CD4-positive, alpha-beta T cell treated with Interleukin-4 for 1 hour (primary cell): ENCODE data around the gene UVSSA.
"Not testable (repeated sequence)": the region's sequence is repeated elsewhere in the genome, so short reads cannot be mapped to it uniquely, and the experiment has no call there.

Source experiments
- DNase-seq, 2 donors: peaks; one replicate each; pipeline ENCODE4 v3.0.0-alpha.2; 2020 to 2022

The UVSSA gene

DNA sequence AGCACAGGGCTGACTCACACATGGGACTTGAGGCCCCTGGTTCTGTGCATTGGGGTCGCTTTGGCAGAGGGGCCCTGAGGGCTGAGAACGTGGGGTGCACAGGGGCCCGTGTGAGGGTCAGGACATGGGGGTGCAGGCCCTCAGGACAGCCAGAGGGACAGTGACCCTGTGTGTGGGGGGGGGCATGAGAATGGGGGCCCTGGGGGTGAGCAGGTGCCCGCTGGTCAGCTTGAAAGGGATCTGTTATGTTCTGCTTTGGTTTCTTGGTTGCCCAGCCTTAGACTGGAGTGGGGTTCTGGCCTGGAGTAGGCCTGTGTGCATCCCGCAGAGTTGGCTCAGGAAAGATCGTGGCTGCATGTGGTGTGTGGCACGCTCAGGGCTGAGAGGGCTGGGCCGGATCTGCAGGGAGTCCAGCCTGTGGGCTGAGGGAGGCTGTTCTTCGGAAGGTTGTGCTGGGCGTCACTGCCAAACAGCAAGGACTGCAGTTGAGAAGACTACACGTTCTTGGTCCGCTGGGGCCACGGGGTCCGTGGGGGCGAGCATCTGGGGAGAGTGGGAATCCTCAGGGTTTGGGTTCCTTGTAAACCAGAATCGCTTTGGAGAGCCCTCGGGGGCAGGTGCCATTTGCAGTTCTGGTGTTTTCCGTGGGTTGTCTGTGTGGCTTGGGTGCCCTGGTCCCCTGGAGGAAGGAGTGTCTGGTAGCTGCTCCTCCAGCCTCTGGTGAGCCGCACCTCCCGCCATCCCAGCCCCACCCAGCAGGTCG is 15.2 kb upstream of the UVSSA start:
- no peak for DNase-seq

DNA sequence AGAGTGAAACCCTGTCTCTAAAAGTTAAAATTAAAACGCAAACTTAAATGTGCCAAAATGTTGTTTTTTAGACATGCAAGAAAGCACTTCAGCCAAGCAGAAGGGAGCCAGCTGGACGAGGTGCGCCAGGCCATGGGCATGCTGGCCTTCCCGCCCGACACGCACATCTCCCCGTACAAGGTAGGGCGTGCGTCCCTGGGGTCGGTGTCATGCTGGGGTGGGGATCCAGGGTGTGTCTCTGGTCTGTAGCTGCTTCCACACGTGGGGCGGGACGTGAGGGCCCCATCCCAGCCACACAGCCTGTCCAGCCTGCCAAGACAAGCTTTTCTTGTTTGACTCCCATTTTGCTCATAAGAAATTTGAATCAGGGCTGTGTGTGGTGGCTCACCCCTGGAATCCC is 14.3 kb upstream of the UVSSA start:
- no peak for DNase-seq

DNA sequence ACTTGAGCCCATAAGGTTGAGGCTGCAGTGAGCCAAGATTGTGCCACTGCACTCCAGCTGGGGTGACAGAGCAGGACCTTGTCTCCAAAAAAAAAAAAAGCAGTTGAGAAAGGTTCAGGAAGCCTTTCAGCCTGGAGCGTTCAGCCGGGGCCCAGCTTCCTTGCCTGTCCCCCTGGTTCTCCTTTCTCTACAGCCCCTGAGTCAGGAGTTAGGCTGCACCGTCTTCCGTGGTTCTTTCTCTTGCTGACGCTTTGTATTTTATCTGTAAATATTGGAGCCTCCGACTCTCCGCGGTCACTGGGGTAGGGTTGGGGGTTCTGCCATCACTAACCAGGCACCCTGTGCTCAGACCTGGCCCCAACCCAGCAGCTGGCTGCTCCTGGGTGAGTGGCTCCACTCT is 13.8 kb upstream of the UVSSA start:
- no peak for DNase-seq

DNA sequence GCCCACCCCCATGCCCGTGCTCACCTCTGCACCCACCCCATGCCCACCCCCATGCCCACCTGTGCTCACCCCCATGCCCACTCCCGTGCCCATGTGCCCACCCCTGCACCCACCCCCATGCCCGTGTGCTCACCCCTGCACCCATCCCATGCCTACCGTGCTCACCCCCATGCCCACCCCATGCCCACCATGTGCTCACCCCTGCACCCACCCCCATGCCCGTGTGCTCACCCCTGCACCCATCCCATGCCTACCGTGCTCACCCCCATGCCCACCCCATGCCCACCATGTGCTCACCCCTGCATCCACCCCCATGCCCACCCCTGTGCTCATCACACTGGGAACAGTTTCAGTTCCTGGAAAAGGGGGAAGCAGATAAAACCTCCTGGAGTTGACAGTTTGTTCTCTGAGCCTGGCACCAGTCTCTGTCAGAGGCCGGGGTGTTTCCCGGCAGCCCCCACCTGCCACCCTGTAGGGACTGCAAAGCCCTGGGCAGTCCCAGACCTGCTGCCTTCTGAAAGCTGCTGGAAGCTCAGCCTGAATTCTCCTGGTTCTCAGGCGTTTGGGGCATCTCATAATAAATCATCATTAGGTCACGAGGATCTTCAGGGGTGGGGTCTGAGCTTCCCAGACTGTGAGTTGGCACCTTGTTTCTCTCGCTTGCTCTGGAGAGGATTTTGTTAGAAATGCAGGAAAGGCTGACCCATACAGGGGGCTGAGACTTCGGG is 13.0 kb upstream of the UVSSA start:
- DNase-seq: not testable (repeated sequence)

DNA sequence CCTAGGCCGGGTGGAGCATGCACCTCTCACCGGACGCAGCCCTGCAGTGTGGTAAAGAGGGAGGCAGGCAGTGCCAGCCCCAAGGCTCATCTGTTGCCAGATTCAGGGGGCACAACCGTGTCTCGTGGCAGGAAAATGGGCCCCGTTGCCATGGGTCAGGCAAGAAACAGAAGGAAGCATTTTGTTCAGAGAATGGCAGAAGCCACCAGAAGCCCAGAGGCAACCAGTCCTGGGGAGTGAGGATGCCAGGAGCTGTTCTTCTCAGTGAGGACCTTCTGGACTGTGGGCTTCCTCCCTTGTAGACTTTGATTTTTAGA is 12.5 kb upstream of the UVSSA start:
- no peak for DNase-seq

DNA sequence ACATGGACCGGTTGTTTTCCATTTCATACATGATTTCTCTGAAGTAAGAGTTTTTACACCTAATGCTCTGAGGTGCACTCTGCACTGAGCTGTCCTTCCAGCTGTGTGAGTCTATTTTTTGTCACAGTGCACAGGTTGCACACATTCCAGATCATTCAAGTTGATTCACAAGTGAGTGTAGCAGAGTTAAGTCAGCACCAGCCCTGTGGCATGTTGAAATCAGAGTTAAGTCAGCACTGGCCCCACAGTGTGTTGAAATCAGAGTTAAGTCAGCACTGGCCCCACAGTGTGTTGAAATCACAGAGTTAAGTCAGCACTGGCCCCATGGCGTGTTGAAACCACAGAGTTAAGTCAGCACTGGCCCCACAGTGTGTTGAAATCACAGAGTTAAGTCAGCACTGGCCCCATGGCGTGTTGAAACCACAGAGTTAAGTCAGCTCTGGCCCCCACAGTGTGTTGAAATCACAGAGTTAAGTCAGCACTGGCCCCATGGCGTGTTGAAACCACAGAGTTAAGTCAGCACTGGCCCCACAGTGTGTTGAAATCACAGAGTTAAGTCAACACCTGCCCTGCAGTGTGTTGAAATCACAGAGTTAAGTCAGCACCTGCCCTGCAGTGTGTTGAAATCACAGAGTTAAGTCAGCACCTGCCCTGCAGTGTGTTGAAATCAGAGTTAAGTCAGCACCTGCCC is 11.7 kb upstream of the UVSSA start:
- not testable (repeated sequence) for DNase-seq

DNA sequence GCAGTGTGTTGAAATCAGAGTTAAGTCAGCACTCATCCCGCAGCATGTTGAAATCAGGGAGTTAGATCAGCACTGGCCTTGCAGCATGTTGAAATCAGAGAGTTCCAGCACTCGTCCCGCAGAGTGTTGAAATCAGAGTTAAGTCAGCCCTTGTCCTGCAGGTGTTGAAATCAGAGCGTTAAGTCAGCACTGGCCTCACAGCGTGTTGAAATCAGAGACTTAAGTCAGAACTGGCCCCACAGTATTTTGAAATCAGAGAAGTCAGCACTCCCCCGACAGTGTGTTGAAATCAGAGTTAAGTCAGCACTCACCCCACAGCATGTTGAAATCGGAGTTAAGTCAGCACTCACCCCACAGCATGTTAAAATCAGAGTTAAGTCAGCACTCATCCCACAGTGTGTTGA is 10.9 kb upstream of the UVSSA start:
- peak in 1 of 2 donors; percentile 34 for DNase-seq

DNA sequence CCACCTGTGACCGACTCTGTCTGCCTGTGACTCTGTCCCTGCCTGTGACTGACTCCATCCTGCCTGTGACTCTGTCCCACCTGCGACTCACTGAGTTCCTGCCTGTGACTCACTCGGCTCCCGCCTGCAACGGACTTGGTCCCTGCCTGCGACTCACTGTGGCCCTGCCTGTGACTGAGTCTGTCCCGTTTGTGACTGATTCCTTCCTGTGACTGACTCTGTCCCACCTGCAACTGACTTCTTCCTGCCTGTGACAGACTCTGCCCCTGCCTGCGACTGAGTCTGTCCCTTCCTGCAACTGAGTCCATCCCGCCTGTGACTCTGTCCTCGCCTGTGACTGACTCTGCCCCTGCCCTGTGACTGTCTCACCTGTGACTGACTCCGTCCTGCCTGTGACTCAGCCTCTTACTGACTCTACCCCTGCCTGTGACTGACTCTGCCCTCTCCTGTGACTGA is 9.6 kb upstream of the UVSSA start:
- DNase-seq: no peak

DNA sequence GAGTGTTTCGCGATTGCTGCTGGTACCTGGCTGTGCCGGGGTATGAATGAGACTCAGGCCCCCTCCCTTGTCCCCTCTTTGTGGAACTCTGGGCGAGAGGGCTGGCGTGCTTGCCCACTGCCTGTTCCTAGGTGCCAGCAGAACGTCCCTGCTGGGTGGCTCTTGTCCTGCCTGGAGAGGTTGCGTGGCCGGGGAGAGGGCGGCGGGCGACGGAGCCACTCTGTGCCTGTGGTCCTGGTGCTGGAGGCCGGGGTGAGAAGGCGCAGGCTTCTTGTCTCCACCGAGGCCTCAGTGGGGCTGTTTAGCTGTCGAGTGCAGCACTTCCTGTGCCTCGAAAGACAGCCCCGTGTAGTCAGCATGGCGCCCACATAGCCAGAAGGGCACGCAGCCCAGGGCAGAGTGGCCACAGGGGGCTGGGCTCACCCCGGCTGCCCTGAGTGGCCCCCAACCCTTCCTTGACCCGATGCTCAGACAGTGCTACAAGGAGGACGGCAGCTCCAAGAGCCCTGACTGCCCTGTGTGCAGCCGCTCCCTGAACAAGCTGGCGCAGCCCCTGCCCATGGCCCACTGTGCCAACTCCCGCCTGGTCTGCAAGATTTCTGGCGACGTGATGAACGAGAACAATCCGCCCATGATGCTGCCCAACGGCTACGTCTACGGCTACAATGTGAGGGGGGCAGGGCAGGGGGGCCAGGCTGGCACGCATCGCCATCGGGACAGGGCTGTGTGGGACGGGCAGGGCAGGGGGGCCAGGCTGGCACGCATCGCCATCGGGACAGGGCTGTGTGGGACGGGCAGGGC is 8.9 kb upstream of the UVSSA start:
- no peak for DNase-seq

DNA sequence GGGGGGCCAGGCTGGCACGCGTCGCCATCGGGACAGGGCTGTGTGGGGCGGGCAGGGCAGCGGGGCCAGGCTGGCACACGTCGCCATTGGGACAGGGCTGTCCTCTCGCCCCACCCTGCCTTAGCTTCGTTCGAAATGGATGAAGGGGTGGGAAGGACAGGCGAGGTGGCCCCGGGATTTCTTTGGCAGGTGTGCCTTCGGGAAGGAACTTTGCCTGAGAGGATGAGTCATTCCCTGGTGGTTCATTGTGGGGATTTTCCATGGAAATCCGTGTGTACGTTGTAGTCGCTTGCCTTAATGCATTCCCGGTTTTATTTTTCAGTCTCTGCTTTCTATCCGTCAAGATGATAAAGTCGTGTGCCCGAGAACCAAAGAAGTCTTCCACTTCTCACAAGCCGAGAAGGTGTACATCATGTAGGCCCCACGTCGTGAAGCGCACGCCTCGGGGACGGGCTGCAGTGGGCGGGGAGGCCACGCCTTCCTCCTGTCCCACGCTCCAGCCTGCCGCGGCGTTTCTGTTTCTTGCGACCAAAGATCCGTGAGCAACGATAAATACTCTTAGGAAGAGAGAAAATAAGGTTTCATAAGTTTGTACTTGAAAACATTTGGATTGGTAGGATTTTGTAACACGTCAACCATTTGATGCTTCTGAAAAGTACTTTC is 8.1 kb upstream of the UVSSA start:
- DNase-seq: no peak

DNA sequence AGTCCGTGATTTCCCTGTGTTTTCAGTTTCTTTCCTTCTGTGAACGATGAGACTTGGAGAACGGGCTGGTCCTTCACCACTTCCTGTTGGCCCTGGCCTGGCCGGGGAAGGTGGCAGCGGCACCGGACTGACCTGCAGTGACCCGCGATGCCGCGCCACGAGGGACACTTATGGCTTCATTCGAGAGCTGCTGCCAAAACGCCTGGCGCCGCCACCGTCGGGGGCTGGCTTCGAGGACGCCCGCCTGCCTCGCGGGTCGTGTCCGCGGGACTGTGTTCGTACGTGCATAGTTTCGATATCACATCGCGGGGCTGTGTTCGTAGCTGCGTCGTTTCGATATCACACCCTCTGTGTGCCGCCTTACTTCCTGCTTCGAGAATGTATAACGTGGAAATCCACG is 7.5 kb upstream of the UVSSA start:
- DNase-seq: no peak

DNA sequence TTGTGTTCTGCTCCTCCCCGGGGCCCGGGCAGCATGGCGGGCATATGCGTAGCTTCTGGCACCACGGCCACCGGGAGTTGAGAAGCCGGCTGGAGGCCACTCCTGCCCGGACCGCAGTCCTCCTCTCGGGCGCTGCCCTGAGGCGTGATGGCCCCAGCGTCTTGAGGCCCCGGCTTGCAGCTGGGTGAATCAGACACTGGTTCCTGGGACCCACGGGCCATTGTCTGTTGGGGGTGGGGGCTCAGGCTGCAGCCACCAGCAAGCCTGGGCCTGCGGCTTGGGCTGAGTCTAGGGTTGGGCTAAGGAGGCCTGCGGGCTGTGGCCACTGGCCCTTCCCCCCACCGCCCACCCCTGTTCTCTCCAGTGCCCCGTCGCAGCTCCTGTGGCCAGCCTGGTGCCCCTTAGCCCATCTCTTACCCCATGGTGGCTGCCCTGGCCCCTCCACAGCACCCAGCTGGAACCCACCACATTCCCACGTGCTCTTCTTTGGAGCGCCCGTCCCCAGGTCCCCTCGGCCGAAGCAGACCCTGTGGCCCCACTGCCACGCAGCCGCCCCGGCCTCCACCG is 6.7 kb upstream of the UVSSA start:
- no peak for DNase-seq

DNA sequence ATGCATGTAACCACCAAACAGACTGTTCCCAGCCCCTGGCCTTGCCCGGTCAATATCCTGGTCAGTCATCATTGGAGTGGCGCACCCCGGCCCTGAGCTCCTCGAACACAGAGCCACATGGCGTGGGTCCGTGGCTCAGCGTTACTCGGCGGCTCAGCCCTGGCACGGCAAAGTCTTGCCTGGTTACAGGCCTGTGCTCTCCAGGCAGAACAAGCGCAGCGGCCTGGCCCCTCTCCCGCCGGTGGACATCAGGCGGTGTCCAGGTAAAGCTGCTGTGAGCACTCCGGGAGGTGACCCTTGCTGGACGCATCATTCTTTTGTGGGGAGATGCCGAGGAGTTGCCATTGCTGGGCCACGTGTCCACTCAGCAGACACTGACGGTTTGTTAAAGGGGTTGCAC is 6.1 kb upstream of the UVSSA start:
- DNase-seq: no peak

DNA sequence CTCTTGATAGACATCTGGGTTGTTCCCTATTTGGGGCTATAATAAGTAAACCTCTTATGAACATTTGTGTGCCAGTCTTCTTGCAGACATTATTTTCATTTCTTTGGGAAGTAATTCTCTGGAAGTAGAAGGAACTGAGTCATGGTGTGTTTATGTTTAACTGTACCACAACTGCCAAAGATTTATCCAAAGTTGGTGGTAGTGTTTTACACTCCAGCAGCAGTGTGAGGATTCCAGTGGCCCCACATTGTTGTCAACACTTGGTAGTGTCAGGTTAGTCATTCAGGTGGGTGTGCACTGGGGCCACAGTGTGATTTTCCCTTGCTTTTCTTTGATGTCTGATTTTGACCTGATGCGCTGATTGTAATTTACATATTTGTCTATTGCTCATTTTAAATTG is 5.0 kb upstream of the UVSSA start:
- DNase-seq: no peak

DNA sequence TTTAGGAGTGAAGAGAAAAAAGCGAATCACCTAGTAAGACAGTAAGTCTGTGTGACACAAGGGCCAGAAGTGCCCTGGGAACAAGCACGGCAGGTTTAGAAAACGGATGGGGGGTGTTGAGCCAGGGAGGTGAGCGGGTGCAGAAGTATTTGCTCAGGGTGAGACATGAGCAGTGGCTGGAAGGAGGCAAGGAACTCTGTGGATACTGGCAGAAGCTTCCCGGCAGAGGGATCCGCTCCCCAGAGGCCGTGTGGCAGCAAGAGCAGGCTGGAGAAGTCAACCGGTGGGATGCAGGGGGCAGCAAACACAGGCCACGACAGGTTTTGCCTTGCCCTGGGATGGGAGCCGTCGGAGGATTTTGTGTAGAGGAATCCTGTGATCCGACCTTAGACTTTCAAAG is 2.3 kb upstream of the UVSSA start:
- no peak for DNase-seq

DNA sequence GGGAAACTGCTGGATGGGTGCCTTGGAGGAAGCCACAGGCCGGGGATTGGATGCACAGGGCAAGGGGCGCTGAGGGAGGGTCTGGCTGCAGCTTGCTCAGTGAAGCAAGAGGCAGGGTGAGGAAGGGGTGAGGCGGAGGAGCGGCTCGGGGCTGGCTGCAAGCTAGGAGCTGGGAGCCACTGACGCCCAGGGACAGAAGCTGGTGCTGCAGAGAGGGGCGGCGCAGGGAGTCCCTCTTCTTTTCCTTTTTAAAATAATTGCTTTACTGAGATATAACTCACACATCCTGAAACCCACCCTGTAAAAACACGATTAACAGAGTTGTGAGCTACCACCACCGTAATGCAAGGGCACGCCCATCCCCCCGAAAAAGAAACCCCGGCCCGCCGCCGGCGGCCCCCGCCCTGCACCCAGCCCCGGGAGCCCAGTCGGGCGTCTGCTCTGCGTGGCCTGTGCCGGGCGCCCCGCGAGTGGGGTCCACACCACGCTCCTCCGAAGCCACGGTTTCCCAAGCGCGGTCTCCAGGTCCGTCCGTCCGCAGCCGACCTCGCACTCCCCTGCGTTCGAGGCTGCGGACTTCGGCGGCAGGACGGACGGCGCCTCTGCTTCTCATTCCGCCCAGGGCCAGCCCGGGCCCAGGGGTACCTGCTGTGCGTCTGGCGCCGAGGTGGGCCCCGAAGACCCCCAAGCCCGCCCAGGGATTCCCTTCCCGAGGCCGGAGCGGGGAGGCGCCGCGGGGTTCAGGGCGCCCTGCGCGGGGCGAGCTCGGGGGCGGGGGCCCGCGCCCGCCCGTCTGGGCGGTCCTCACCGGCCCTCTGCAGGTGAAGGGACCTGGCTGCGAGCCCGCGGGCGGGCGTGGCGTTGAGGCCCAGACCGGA is 866 bp upstream of the UVSSA start:
- peak; percentile 61 to 66 for DNase-seq

DNA sequence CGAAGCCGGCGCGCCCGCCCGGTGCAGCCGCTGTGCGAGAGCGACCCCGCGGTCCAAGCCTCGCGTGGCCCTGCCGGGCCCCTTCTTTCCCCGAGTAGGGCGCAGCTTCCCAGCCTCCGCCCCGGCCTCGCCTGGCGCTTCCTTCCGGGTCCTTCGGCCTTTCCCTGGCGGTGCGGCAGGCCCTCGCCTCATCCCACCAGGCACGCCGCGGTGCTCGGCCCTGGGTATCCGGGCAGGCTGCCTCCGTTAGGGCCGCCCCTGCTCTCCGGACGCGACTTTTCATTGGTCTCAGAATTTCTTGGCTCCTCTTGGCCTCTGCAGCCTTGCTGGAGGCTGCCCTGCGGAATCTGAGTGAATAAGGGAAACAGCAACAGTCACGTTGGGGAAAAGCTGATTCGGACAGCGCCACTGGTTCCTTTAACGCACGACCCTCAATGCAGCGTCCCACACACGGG is 429 bp downstream of the UVSSA start:
- DNase-seq: peak; percentile 49 to 59

DNA sequence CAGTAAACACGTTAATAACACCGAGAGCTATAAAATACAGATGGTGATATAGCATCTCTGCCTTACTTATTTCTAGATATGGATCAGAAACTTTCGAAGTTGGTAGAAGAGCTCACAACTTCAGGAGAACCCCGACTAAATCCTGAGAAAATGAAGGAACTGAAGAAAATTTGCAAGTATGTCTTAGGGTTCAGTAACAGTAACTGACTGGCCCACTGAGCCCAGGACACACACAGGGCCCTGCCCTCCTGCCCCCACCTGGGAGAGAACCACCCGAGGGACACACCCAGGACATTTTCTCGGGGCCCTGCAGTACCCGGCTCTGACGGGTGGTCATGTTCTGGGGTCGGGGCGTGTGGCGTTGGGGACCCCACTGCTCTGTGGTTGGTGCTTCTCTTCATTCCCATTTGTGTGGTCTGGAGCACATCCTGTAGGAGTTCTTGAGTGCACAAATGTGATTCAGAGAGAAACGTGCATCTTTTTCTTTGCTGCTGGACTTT is 1.1 kb downstream of the UVSSA start:
- DNase-seq: no peak

DNA sequence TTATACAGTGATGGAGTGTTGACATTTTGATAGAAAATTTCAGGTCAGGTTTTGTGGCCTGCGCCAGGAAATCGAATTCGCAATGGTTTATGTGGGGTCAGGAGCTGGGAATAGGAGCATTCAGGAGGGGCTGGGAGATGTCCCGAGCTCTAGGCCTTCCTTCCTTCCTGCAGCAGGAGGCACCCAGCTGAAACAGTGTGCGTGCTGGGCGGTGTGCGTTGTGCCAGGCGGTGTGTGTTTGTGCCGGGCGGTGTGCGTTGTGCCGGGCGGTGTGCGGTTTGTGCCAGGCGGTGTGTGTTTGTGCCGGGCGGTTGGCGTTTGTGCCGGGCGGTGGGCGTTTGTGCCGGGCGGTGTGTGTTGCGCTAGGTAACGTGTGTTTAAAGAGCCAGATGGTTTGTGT is 1.7 kb downstream of the UVSSA start:
- DNase-seq: no peak

DNA sequence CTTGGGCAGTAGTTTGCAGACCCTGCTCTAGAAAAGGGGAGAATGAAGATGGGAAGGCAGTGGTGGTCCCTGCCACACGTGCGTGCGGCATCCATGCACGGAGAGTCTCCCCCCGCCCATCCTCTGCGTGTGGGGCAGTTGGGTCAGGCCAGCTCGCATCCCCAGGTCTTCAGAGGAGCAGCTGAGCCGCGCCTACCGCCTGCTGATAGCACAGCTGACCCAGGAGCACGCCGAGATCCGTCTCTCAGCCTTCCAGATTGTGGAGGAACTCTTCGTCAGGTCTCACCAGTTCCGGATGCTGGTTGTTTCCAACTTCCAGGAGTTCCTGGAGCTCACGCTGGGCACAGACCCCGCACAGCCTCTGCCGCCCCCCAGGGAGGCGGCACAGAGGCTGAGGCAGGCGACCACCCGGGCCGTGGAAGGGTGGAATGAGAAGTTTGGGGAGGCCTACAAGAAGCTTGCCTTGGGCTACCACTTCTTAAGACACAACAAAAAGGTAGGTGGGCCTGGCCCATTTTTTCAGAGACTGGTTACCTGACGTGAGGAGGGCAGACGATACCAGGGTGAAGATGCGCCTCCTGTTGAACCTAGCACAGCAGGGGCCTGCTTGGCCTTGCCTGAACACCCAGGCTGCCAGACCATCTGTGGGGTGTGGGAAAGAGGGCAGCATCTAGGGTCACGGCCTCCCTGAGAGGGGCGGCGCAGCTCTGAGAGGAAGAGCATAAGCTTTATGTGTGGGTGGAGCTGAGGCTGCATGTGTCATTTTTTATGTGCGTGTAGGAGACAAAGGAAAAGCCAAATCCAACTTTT is 2.6 kb downstream of the UVSSA start:
- no peak for DNase-seq
